Esophagus muscularis mucosa (tissue), 4 donors: ENCODE measurements around the gene HEPN1.

Source experiments
- CTCF ChIP-seq, 3 experiments: fragments of 200-600 bp in 2 of 3; fragments of 450-650 bp in 1 of 3; sonication (generic) in 2 of 3; IDR thresholded peaks; one replicate each; pipeline ENCODE4 v1.5.1; 2017 to 2019; ENCODE audit warnings: antibody characterized with exemption in 3 of 3, mild to moderate bottlenecking in 2 of 3, moderate library complexity in 1 of 3
- EP300 ChIP-seq: sonication (generic); formaldehyde crosslinking; IDR thresholded peaks from one replicate; pipeline ENCODE4 v1.6.1; 2017; ENCODE audit warnings: antibody characterized with exemption
- POLR2A ChIP-seq: fragments of 450-650 bp; IDR thresholded peaks from one replicate; pipeline ENCODE4 v1.6.1; 2017; ENCODE audit warnings: antibody characterized with exemption, moderate library complexity, mild to moderate bottlenecking, low read depth

- TF ChIP-seq POLR2A (no peak), CTCF (IDR thresholded peaks at IDR 0.05) (no peak), EP300 (no peak)
These were observed 848 bp downstream of the HEPN1 start for GRCh38 chr11:124919898-124920297.
